ENCODE results near the gene HECTD1.

GRCh38 chr14:31068235-31068634, 139.4 kb downstream of the HECTD1 start:
- TF ChIP-seq CTCF (IDR thresholded peaks at IDR 0.05) (no peak), SIN3A (IDR thresholded peaks at IDR 0.05; ENCODE audit: borderline replicate concordance, insufficient read depth, low read depth, low read length) (no peak), POLR2AphosphoS5 (IDR thresholded peaks at IDR 0.05; ENCODE audit: low read depth, low read length) (no peak)

Data from Panc1 (cell line).